Endothelial cell of umbilical vein (primary cell): ENCODE results near the gene CNOT4. TPM values are rescaled to one million over a fixed set of nuclear protein-coding genes. Genes with fewer than 3 reads are reported as not detected.

Experiments used
- BruUV-seq: library from RNA; stranded (reverse); fragments of 400-500 nt; replicated peaks from 2 replicates; lab custom pipeline; 2021; lab: Mats Ljungman, UMichigan
- CTCF ChIA-PET: fragments of 300-600, 350-600 bp; sonication (Branson Sonifier 250); formaldehyde crosslinking; loops from one replicate; lab custom pipeline; 2021; ENCODE audit warnings: antibody characterized with exemption, inconsistent platforms; lab: Charles Lee
- POLR2A ChIA-PET: fragments of 300-600, 350-600 bp; sonication (Branson Sonifier 250); formaldehyde crosslinking; loops from one replicate; lab custom pipeline; 2021; ENCODE audit warnings: antibody characterized with exemption, inconsistent platforms; lab: Charles Lee
- DNase-seq: peaks from one replicate; pipeline ENCODE4 v3.0.0-alpha.2; 2011; ENCODE audit warnings: low read depth, low spot score
- FAIRE-seq: peaks from 2 replicates; lab custom pipeline; 2011; peaks lifted over from hg19 to GRCh38; lab: Jason Lieb, UNC
- H2AFZ ChIP-seq: 2 replicates; pipeline ENCODE4 v1.6.0; 2012; ENCODE audit warnings: low read depth, low read length, control low read depth, inconsistent platforms
- H3K27ac ChIP-seq: 2 replicates; pipeline ENCODE4 v1.5.1; 2011; ENCODE audit warnings: low read depth, mild to moderate bottlenecking, control low read depth, low read length, moderate library complexity; ENCODE audit not compliant: insufficient read depth
- H3K27me3 ChIP-seq, 2 experiments: 2 replicates each; pipeline versions ENCODE4 v1.6.0 to v1.6.1; 2011; ENCODE audit warnings: low read length in 2 of 2, mixed read lengths in 1 of 2; ENCODE audit not compliant: control insufficient read depth in 2 of 2, insufficient read depth in 2 of 2
- H3K36me3 ChIP-seq, 2 experiments: 2 replicates in 1 of 2; 3 replicates in 1 of 2; pipeline ENCODE4 v1.5.1; 2011; ENCODE audit warnings: low read length in 2 of 2, mild to moderate bottlenecking in 1 of 2, moderate library complexity in 1 of 2; ENCODE audit not compliant: control insufficient read depth in 2 of 2, insufficient read depth in 2 of 2; ENCODE audit errors: extremely low read depth in 1 of 2
- H3K4me1 ChIP-seq: 3 replicates; pipeline ENCODE4 v1.5.1; 2011; ENCODE audit warnings: mild to moderate bottlenecking, low read length; ENCODE audit not compliant: control insufficient read depth, insufficient read depth; ENCODE audit errors: extremely low read depth
- H3K4me2 ChIP-seq: 2 replicates; pipeline ENCODE4 v1.6.1; 2011; ENCODE audit warnings: low read length, control low read depth, mixed read lengths; ENCODE audit not compliant: insufficient read depth
- H3K4me3 ChIP-seq, 3 experiments: fragments of 200-600 bp in 1 of 3; sonication (generic), shearing (Covaris generic) in 1 of 3; replicated peaks in 1 of 3; 2 replicates each; pipeline ENCODE4 v1.5.1; 2011 to 2016; ENCODE audit warnings: control low read depth in 3 of 3, low read length in 3 of 3, mild to moderate bottlenecking in 2 of 3, inconsistent platforms in 1 of 3, low read depth in 1 of 3, moderate library complexity in 1 of 3; ENCODE audit not compliant: insufficient read depth in 1 of 3
- H3K79me2 ChIP-seq: 2 replicates; pipeline ENCODE4 v1.6.0; 2012; ENCODE audit warnings: low read length, inconsistent platforms; ENCODE audit not compliant: control insufficient read depth, insufficient read depth
- H3K9ac ChIP-seq: replicated peaks from 2 replicates; pipeline ENCODE3; 2011; ENCODE audit warnings: low read length, control low read depth; ENCODE audit not compliant: insufficient read depth; ENCODE audit errors: extremely low read depth
- H3K9me1 ChIP-seq: replicated peaks from 3 replicates; pipeline ENCODE4 v1.6.0; 2011; ENCODE audit warnings: mild to moderate bottlenecking, low read length; ENCODE audit not compliant: control insufficient read depth, insufficient read depth; ENCODE audit errors: extremely low read depth
- H3K9me3 ChIP-seq: replicated peaks from 2 replicates; pipeline ENCODE4 v1.5.1; 2012; ENCODE audit warnings: low read length, inconsistent platforms; ENCODE audit not compliant: control insufficient read depth, insufficient read depth
- H4K20me1 ChIP-seq: replicated peaks from 2 replicates; pipeline ENCODE3; 2011; ENCODE audit warnings: mild to moderate bottlenecking, low read length; ENCODE audit not compliant: control insufficient read depth, insufficient read depth; ENCODE audit errors: extremely low read depth
- EZH2 ChIP-seq: IDR thresholded peaks from 2 replicates; pipeline ENCODE4 v1.6.1; 2012; ENCODE audit warnings: borderline replicate concordance, low read depth, mild to moderate bottlenecking, moderate library complexity, low read length, inconsistent platforms; ENCODE audit not compliant: severe bottlenecking
- FOS ChIP-seq: IDR thresholded peaks from 2 replicates; pipeline ENCODE4 v1.6.1; 2011; ENCODE audit warnings: mild to moderate bottlenecking, low read length, moderate library complexity, borderline replicate concordance; ENCODE audit not compliant: insufficient read depth
- GATA2 ChIP-seq: IDR thresholded peaks from 2 replicates; pipeline ENCODE4 v1.7.0; 2011; ENCODE audit warnings: low read depth, mild to moderate bottlenecking, moderate library complexity, mixed read lengths, low read length; ENCODE audit not compliant: insufficient read length, insufficient read depth
- JUN ChIP-seq: IDR thresholded peaks from 2 replicates; pipeline ENCODE4 v1.6.1; 2011; ENCODE audit warnings: borderline replicate concordance, low read depth; ENCODE audit not compliant: insufficient read length, insufficient read depth
- MYC ChIP-seq: IDR thresholded peaks from one replicate; pipeline ENCODE4 v1.6.1; 2011; ENCODE audit warnings: mild to moderate bottlenecking, low read depth, low read length
- POLR2A ChIP-seq: IDR thresholded peaks from 2 replicates; pipeline ENCODE4 v1.6.1; 2012; ENCODE audit warnings: low read depth, mild to moderate bottlenecking, control low read depth, low read length
- POLR2AphosphoS5 ChIP-seq: IDR thresholded peaks from 2 replicates; pipeline ENCODE4 v1.6.1; 2012; ENCODE audit warnings: low read depth, mild to moderate bottlenecking, control low read depth, low read length, moderate library complexity; ENCODE audit not compliant: insufficient read depth
- dilution Hi-C: fragments of 300-500 bp; cut with MboI; formaldehyde crosslinking; loops from one replicate; pipeline ENCODE4 v1.15.0; 2019; ENCODE audit warnings: low sequenced_read_pairs; ENCODE audit not compliant: extremely low pct_ligation_motif_present
- intact Hi-C: fragments of 100-400 bp; cut with micrococcal nuclease; formaldehyde crosslinking; loops from one replicate; pipeline ENCODE4 v1.10.0; 2022
- polyA plus RNA-seq, 4 experiments: library from polyadenylated mRNA; depleted of rRNA in 3 of 4; stranded (reverse) in 3 of 4; unstranded in 1 of 4; fragments of >200 nt; gene quantifications; 2 replicates each; pipeline versions ENCODE4 v1.2.1 to v1.2.3, GENCODE V29; 2011 to 2012; ENCODE audit warnings: missing spikeins in 1 of 4
- total RNA-seq: library from RNA; stranded (reverse); gene quantifications from 2 replicates; pipeline ENCODE4 v1.2.3, GENCODE V29; 2021
- TF ChIP-seq, protein P1 (sequence below): IDR thresholded peaks from 2 replicates; pipeline ENCODE4 v1.6.1; 2011; ENCODE audit not compliant: insufficient read depth, insufficient read length
- TF ChIP-seq, protein P2 (sequence below), 2 donors: IDR thresholded peaks; 1 replicate in 1 of 2; 2 replicates in 1 of 2; pipeline ENCODE4 v1.5.1; 2011; ENCODE audit warnings: low read length in 2 of 2, mild to moderate bottlenecking in 2 of 2, moderate library complexity in 2 of 2, control low read depth in 1 of 2, inconsistent platforms in 1 of 2, low read depth in 1 of 2; ENCODE audit not compliant: insufficient read depth in 1 of 2; ENCODE audit errors: extremely low read depth in 1 of 2

CNOT4 gene
- total and polyA plus RNA-seq, 2 donors (not counting 3 experiments of a cell fraction or from before 2014, with no cell fraction given) = 10.3 to 21.7 TPM

DNA sequence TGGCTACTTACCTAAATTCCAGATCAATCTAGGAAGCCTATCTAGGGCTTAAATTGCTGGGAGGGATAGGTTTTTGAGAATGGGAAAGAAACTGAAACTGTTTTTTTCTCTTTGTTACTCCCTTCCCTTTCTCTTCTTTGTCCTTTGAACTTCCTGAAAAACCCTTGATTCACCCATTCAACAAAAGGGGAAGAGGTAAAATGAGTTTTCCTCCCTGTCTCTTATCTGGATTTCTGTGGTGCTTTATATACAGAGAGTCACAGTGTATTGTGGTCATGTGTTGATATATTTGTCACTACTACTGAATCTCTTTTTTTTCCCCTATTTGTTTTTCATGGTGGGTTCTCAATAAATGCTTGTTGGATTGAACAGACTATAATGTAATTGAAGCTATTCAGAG lies 28.0 kb upstream of the CNOT4 start:
- BruUV-seq = no TSS peak
- no peaks in the 10 kb centered on the region for H3K79me2 ChIP-seq
- no peak for DNase-seq
- H3K4me1 ChIP-seq = no peaks in the 10 kb centered on the region
- H2AFZ ChIP-seq = no peak overlapping the region
- ChIA-PET CTCF (interaction anchor here (1.4 kb wide), 1 partner anchor 15 kb away, joined by 3 read pairs; no protein-coding TSS in a partner anchor), POLR2A (no interaction called here)
- H3K4me2 ChIP-seq = no peak overlapping the region
- H3K27ac ChIP-seq = no peak overlapping the region
- no peaks in the 10 kb centered on the region for H4K20me1 ChIP-seq
- intact Hi-C loops = no loop called here
- H3K9me3 ChIP-seq = no peaks in the 10 kb centered on the region
- FAIRE-seq = no peak
- H3K27me3 ChIP-seq = no peaks in the 10 kb centered on the region
- dilution Hi-C loops = no loop called here
- H3K4me3 ChIP-seq = no peak overlapping the region
- H3K36me3 ChIP-seq = no peaks in the 10 kb centered on the region
- no peak for TF ChIP-seq MYC
- TF ChIP-seq JUN = no peak
- TF ChIP-seq, protein P1, sequence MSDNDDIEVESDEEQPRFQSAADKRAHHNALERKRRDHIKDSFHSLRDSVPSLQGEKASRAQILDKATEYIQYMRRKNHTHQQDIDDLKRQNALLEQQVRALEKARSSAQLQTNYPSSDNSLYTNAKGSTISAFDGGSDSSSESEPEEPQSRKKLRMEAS = no peak
- no peak for TF ChIP-seq POLR2AphosphoS5
- no peak for TF ChIP-seq FOS
- TF ChIP-seq, protein P2, sequence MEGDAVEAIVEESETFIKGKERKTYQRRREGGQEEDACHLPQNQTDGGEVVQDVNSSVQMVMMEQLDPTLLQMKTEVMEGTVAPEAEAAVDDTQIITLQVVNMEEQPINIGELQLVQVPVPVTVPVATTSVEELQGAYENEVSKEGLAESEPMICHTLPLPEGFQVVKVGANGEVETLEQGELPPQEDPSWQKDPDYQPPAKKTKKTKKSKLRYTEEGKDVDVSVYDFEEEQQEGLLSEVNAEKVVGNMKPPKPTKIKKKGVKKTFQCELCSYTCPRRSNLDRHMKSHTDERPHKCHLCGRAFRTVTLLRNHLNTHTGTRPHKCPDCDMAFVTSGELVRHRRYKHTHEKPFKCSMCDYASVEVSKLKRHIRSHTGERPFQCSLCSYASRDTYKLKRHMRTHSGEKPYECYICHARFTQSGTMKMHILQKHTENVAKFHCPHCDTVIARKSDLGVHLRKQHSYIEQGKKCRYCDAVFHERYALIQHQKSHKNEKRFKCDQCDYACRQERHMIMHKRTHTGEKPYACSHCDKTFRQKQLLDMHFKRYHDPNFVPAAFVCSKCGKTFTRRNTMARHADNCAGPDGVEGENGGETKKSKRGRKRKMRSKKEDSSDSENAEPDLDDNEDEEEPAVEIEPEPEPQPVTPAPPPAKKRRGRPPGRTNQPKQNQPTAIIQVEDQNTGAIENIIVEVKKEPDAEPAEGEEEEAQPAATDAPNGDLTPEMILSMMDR (IDR thresholded peaks at IDR 0.05; ENCODE audit: extremely low read depth in 1 of 2, insufficient read depth in 1 of 2, low read depth in 1 of 2, low read length in 2 of 2) = no peak
- TF ChIP-seq EZH2 = no peak
- no peak for TF ChIP-seq POLR2A
- no peak for TF ChIP-seq GATA2
- no peak overlapping the region for H3K9ac ChIP-seq
- H3K9me1 ChIP-seq = no peaks in the 10 kb centered on the region
